H1 (cell line): ENCODE results near the gene GCLM. TPM values are rescaled to one million over a fixed set of nuclear protein-coding genes. Genes with fewer than 3 reads are reported as not detected.

ENCODE experiments used
- RXRA ChIP-seq: IDR thresholded peaks from 2 replicates; pipeline ENCODE4 v1.6.1; 2011; ENCODE audit warnings: low read depth, mild to moderate bottlenecking, low read length, moderate library complexity; ENCODE audit not compliant: insufficient read depth
- polyA plus RNA-seq, 7 experiments: library from polyadenylated mRNA; depleted of rRNA in 3 of 7; stranded (reverse) in 5 of 7; unstranded in 2 of 7; fragments of >200 nt in 5 of 7; fragments of 200-250 nt in 2 of 7; gene quantifications; 1 replicate in 5 of 7; 2 replicates in 1 of 7; 4 replicates in 1 of 7; pipeline versions ENCODE4 v1.2.1 to v1.2.3, GENCODE V29; 2011 to 2013; ENCODE audit warnings: missing spikeins in 2 of 7, mixed read lengths in 2 of 7
- total RNA-seq: library from RNA; stranded (reverse); fragmentation: NEBNext Ultra II Directional; extraction: Animal tissue kit (Norgen Biotek cat#: 25700); gene quantifications from 2 replicates; pipeline ENCODE4 v1.2.1, GENCODE V29; 2021

GCLM gene
- total and polyA plus RNA-seq, 2 of the 8 experiments (the other 6 are each of a cell fraction or from before 2014, with no cell fraction given), result 3.1 to 12.8 TPM

DNA sequence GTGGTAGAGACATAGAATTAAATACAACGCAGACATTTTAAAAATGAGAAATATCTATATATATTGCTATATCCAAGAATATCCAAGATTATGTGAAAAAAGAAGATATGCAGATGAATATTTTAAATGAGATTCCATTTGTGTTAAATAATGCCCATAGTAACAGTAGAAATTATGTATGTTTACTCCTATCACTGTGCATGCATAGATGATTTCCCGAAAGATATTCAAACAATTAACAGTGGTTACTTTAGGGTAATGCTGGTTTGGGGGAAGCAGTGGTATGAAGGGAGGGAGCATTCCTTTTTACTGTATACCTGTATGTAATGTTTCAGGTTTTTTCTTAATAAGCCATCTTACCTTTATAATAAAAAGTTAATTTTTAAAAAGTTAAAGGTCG, 55.3 kb downstream of the GCLM start (continued):
- no peak for TF ChIP-seq RXRA
